GM19468 (cell line): Measurements from ENCODE around the gene KLHDC9.
"Not testable (repeated sequence)": the region's sequence is repeated elsewhere in the genome, so short reads cannot be mapped to it uniquely, and the experiment has no call there.

Experiments
- ATAC-seq: cut with Tn5 transposase; IDR thresholded peaks from one replicate; pipeline ENCODE4 v1.9.1; 2021; ENCODE audit warnings: mild to moderate bottlenecking, moderate library complexity, moderate number of reproducible peaks; ENCODE audit not compliant: unreplicated experiment; ENCODE audit errors: extremely low read depth

Gene KLHDC9

GRCh38 chr1:161092621-161093028 is 5.5 kb upstream of the KLHDC9 start:
- no peak for ATAC-seq

DNA sequence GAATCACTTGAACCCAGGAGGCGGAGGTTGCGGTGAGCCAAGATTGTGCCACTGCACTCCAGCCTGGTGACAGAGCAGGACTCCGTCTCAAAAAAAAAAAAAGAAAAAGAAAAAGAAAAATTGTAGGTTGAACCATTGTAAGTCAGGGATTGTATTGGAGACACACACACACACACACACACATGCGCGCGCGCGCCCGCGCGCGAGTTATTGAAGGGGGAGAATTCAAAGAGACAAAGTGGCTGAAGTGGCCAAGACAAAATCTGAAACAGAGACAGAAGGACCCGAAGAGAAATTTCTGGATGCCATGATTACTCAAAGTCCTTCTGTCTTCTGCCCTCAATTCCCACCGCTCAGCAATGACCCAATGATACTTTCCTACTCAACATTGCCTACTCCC is 3.7 kb upstream of the KLHDC9 start:
- no peak for ATAC-seq

- no peak for ATAC-seq
Observed at GRCh38 chr1:161095230-161095629, 2.9 kb upstream of the KLHDC9 start.

DNA sequence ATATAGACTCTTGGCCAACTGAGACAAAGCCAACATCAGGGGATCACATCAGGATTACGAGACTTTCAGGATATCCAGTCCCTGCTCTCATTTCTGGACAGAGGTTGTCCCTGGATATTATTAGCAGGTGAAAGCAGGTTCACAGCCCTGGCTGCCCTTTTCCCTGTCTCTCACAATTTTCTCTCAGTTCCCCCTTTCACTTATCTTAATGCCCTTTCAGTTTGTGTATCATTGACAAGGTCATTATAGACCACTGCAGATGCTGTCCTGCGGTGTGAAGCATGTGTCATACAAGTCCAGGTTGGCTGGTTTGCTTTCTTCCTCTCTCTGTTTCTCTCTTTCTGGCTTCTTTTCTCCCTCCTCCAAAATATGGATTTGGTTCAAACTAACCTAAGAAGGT is 2.1 kb upstream of the KLHDC9 start:
- no peak for ATAC-seq

DNA sequence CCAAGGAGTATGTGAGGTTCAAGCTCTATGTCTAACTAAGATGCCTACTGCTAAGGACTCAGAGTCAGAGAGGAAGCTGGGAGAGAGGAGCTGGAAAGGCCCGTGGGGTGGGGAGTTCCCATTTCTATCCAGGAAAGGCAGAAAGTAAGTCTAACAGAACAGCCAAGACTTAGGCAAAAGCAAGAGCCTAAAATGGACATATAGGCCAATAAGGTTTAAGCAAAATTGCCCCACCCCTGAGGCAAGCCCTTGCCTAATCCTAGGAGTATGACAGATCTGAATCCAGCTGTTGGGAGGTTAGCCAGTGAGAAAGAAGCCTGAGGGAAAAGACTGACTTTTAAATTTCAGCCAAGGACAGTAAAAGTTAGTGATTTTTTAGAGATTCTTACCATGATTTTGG is 1.6 kb upstream of the KLHDC9 start:
- no peak for ATAC-seq

DNA sequence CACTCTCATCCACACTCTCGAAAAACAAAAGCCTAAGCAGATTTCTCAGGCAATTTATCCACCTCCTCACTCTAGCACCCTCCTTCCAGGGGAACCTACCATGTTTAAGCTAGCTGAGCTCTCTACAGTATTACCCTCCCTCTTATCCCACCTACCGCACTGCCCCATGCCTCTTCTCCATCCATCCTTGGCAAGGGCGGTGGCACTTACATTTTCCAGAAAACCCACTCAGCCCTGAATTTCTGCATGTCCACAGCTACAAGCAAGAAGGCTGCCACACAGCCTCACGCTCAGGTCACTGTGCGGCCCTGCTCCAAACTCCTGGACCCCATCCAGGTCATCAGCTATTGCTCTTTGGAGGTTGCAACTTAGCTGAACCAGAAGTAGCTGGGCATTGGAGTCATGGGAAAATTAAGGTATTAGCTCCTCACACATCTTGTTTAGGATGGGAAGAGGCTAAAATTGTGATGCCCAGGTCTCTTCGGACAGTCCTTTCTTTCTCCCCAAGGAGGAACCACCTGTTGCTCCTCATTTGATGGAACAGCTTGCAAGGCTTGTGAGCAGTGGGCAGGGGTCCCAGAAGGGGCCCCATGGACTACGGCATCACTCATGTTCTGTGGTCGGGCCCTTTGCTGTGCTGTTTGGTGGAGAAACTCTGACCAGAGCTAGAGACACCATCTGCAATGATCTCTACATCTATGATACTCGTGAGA is 1.1 kb downstream of the KLHDC9 start:
- no peak for ATAC-seq

DNA sequence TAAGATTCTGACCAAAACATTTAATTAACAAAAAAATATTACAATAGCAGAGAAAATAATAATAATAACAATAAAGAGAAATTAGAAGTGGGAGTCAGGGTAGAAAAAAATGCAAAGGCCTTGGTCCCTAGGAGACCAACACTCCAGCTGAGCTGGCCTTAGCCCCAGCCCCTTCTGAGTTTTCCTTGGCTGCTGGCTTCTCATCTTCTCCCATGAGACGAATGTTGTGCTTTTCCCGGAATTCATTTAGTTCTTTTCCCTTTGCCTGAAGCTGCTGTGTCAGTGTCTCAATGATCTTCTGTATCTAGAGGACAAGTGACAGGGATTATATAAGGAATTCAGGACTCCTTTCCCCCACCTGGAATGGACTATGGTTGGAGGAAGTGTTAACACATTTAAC is 2.4 kb downstream of the KLHDC9 start:
- no peak for ATAC-seq

- no peak for ATAC-seq
Observed at GRCh38 chr1:161106431-161106830, 8.3 kb downstream of the KLHDC9 start.

DNA sequence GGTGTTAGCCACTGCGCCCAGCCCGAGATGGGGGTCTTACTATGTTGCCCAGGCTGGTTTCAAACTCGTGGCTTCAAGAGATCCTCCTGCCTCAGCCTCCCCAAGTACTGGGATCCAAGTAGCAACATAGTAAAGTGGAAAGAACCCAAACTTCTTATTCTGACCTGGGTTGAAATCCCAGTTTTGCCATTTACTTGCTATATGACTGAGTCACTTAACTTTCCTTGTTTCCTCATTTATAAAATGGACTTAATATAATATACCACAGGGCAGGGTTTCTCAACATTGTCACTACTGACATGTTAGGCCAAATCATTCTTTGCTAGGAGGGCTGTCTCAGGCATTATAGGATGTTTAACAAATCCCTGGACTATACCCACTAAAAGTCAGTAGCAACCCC is 13.0 kb downstream of the KLHDC9 start:
- no peak for ATAC-seq

DNA sequence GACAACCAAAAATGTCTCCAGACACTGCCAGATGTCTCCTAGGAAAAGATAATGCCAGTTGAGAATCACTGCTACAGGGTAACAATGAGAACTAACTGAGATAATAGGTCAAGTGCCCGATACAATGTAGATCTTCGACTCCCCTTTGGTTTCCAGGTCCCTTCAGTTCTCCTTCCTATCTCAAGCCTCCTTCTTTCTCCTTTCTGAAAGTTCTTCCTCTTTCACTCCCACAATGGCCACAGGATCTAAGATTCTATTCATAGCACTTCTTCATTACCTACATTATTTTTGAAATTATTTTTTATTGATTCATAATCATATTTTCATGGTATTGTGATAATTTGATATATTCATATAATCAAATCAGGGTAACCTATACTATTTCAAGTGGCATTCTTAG is 13.4 kb downstream of the KLHDC9 start:
- no peak for ATAC-seq

- no peak for ATAC-seq
Observed at GRCh38 chr1:161113915-161114314, 15.8 kb downstream of the KLHDC9 start.

- no peak for ATAC-seq
Observed at GRCh38 chr1:161114556-161114955, 16.4 kb downstream of the KLHDC9 start.

DNA sequence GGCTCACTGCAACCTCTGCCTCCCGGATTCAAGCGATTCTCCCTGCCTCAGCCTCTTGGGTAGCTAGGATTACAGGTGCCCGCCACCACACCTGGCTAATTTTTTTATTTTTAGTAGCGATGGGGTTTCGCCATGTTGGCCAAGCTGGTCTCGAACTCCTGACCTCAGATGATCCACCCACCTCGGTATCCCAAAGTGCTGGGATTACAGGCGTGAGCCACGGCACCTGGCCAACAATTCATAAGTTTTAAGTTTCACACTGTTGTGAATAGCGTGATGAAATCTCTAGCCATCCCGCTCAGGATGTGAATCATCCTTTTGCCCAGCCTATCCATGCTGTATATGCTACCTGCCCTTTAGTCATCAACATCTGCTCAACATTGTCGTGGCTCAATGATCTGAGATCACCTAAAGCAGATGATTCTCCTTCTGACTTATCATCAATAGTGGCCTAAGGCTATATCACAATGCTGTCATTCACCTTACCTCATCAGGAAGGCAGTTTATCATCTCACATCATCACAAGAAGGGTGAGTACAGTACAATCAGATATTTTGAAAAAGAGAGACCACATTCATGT is 17.1 kb downstream of the KLHDC9 start:
- no peak for ATAC-seq

DNA sequence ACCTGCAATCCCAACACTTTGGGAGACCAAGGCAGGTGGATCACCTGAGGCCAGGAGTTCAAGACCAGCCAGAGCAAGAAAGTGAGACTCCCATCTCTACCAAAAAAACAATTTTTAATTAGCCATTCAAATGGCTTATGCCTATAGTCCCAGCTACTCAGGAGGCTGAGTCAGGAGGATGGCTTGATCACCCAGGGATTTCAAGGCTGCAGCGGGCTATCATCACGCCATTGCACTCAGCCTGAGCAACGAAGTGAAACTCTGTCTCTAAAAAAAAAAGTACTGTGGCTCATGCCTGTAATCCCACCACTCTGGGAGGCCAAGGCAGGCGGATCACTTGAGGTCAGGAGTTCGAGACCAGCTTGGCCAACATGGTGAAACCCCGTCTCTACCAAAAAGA is 17.8 kb downstream of the KLHDC9 start:
- not testable (repeated sequence) for ATAC-seq

DNA sequence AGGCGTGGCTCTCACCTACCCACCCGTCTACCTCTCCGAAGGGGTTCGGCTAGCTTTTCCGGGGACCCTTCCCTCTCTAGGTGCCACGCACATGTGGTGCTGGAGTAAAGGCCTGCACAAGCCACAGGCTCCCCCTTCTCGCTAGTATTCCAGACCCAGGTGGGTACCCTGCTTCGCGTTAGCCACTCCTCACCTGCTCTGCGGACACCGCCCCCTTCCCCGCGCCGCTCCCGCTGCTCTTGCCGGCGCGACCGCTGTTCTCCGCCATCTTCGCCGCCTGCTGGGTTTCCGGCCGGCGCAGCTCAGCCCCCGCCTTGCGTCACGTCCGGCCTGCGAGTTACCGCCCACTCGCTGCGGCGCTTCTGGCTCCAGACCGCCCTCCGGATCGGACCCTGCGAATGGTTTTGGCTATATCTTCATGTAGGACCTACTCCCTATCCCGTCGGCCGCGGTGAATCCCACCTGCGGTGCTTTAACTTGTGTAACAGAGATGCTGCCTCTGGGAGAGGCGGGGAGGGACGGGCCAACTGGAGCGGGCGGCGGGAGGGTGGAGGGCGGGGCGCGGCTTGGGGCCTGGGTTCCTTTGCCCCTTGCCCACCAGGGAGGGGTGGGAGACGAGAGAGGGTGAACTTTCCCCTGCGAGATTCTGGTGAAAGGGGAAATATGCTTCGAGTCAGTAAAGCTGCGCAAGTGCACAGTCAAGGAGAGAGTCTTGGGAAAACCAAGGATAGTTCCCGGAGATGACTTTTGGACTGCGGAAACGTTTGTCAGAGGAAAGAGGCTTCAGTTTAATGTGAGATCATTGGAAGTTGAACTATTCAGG is 19.8 kb downstream of the KLHDC9 start, which contains the start of the genes NIT1 and PFDN2:
TSS of gene NIT1 (plus strand) at position 347 of the 823 bp plus-strand sequence. CDS start at position 419, 72 bp downstream.
TSS of gene PFDN2 (minus strand) at position 279 of the 823 bp plus-strand sequence. CDS start at position 268, 11 bp downstream.
- no peak for ATAC-seq

- peak; percentile 22 for ATAC-seq
Observed at GRCh38 chr1:161119092-161119903, 21.1 kb downstream of the KLHDC9 start.

GRCh38 chr1:161121042-161121650 is 23.0 kb downstream of the KLHDC9 start:
- no peak for ATAC-seq

GRCh38 chr1:161121834-161122233 is 23.7 kb downstream of the KLHDC9 start:
- no peak for ATAC-seq

- no peak for ATAC-seq
Observed at GRCh38 chr1:161122967-161123366, 24.8 kb downstream of the KLHDC9 start.

DNA sequence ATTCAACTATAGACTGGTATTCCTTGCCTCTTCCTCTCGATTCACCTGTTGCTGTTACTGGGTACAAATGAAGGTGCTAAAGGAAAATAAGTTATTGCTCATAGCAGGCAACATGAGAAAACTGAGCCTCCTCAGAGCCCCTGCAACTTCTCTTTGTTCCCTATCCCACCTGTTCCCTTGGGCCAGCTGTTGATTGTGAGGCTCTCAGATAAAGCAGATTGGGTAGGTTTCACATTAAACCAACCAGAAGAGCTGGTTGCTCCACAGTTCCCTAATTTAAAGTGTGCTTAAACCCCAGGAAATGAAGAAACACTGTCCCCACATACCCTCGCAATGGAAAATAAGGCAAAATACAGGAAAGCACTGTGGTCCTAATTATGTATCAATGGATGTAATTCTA is 29.5 kb downstream of the KLHDC9 start:
- ATAC-seq, result no peak
